Measurements from ENCODE around the gene EIF4A2. TPM values are rescaled to one million over a fixed set of nuclear protein-coding genes. Genes with fewer than 3 reads are reported as not detected.
"Not testable (repeated sequence)": the region's sequence is repeated elsewhere in the genome, so short reads cannot be mapped to it uniquely, and the experiment has no call there.

EIF4A2 gene
- total RNA-seq, 4 donors from 2014 or later = 172 to 363 (median 205) TPM

DNA sequence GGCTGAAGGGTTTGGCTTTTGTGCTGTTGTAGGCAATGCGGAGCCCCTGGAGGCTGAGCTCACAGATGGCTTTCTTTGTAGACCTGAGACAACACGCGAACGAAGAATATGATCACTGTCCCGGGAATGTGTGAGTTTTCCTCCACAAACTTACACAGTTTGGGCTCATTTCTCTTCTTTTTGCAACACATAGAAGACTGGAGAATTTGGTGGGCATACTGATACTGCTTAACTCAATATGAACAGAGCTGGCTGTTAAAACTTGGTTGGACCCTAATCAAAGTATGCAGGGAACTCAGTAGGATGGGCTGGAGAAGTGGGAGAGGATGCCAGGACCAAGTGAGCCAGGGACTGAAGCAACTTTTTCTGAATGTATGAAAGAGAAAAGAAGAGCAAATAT, 35.1 kb downstream of the EIF4A2 start:
- no peak for TF ChIP-seq POLR2A (IDR thresholded peaks at IDR 0.05)
- TF ChIP-seq, protein P1, sequence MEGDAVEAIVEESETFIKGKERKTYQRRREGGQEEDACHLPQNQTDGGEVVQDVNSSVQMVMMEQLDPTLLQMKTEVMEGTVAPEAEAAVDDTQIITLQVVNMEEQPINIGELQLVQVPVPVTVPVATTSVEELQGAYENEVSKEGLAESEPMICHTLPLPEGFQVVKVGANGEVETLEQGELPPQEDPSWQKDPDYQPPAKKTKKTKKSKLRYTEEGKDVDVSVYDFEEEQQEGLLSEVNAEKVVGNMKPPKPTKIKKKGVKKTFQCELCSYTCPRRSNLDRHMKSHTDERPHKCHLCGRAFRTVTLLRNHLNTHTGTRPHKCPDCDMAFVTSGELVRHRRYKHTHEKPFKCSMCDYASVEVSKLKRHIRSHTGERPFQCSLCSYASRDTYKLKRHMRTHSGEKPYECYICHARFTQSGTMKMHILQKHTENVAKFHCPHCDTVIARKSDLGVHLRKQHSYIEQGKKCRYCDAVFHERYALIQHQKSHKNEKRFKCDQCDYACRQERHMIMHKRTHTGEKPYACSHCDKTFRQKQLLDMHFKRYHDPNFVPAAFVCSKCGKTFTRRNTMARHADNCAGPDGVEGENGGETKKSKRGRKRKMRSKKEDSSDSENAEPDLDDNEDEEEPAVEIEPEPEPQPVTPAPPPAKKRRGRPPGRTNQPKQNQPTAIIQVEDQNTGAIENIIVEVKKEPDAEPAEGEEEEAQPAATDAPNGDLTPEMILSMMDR (IDR thresholded peaks at IDR 0.05) = no peak
- whole genome bisulfite sequencing, 2 donors = 88 to 89% methylated on average over 5 of the region's 5 CpGs
- intact Hi-C loops (cut with DNase I) = loop anchor here (5.0 kb wide), 1 partner anchor 206 kb away; the partner anchor contains the start of gene AHSG
- no peak for DNase-seq
- no peaks in the 10 kb centered on the region for H3K36me3 ChIP-seq
- no peak overlapping the region for H3K27ac ChIP-seq
- H3K27me3 ChIP-seq = peaks cover 0 to 24% (median 0%) of the 10 kb centered on the region in 4 donors
- H3K4me1 ChIP-seq = no peaks in the 10 kb centered on the region
- H3K4me3 ChIP-seq = no peak overlapping the region
- H3K9me3 ChIP-seq = no peaks in the 10 kb centered on the region

DNA sequence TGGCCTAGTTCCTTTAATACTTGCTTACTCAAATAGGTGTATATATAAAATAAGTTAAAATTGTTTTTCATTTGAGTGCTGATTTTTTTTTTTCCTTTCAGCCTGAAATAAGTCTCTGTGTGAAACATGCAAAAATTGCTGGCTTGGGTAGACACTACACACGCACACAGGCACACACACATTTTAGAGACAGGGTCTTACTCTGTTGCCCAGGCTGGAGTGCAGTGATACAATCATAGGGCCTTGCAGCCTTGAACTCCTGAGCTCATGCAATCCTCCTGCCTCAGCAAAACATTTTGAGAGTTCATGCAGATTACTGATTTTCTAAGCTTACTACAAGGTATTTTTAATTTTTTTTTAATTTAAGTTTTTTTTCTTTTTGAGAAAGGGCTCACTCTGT, 35.6 kb downstream of the EIF4A2 start:
- H3K27me3 ChIP-seq = peaks cover 0 to 22% (median 0%) of the 10 kb centered on the region in 4 donors
- WGBS, 2 donors = 63 to 82% methylated on average over 1 of the region's 1 CpG
- no peaks in the 10 kb centered on the region for H3K36me3 ChIP-seq
- intact Hi-C loops (cut with DNase I) = loop anchor here (5.0 kb wide), 1 partner anchor 207 kb away; the partner anchor contains the start of gene AHSG
- no peak overlapping the region for H3K27ac ChIP-seq
- TF ChIP-seq, protein P1 (IDR thresholded peaks at IDR 0.05) = no peak
- no peak for TF ChIP-seq POLR2A (IDR thresholded peaks at IDR 0.05)
- no peak overlapping the region for H3K4me3 ChIP-seq
- H3K4me1 ChIP-seq = no peaks in the 10 kb centered on the region
- no peak for DNase-seq
- no peaks in the 10 kb centered on the region for H3K9me3 ChIP-seq

- Histone ChIP-seq H3K27ac (no peak overlapping the region), H3K4me1 (peaks cover 6 to 19% (median 16%) of the 10 kb centered on the region in 3 donors), H3K27me3 (peaks cover 0 to 40% (median 14%) of the 10 kb centered on the region in 4 donors), H3K36me3 (no peaks in the 10 kb centered on the region), H3K4me3 (no peak overlapping the region), H3K9me3 (no peaks in the 10 kb centered on the region)
- no peak for DNase-seq
- intact Hi-C loops (cut with DNase I) = no loop called here
- TF ChIP-seq, protein P1 (IDR thresholded peaks at IDR 0.05) = peak; percentile 51 to 68 (median 60)
- no peak for TF ChIP-seq POLR2A (IDR thresholded peaks at IDR 0.05)
- 26 to 32% methylated on average over 8 to 9 of the region's 11 CpGs for WGBS, 2 donors
Measured at GRCh38 chr3:186821429-186822387, 38.3 kb downstream of the EIF4A2 start.

- Histone ChIP-seq H3K27me3 (peaks cover 0 to 44% (median 14%) of the 10 kb centered on the region in 4 donors), H3K4me1 (peaks cover 7 to 25% (median 17%) of the 10 kb centered on the region in 3 donors)
- H3K4me3 ChIP-seq; H3K9me3 ChIP-seq; H3K36me3 ChIP-seq; H3K27ac ChIP-seq; intact Hi-C loops (cut with DNase I); DNase-seq: not testable (repeated sequence)
- 32 to 60% methylated on average over 1 of the region's 1 CpG for WGBS, 2 donors
Measured at GRCh38 chr3:186822388-186822759, 39.0 kb downstream of the EIF4A2 start.

DNA sequence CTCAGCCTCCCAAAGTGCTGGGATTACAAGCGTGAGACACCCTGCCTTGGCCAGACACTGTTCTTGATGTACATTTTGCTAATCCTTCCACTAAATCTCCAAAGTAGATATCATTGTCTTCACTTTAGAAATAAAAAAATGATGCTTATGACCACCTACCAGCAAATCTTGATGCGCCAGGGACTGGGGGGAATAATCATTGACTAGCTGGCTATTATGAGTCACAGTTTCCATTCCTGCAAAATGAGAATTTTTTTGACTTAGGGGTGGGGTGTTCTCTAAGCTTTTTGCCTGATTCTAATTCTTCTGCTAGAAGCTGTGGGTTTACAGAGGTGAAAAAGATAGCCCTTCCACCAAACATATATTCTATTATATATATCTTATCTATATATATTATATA, 40.0 kb downstream of the EIF4A2 start:
- WGBS, 2 donors = 71 to 72% methylated on average over 2 of the region's 2 CpGs
- Histone ChIP-seq H3K4me1 (peaks cover 7 to 32% (median 17%) of the 10 kb centered on the region in 3 donors), H3K9me3 (no peaks in the 10 kb centered on the region), H3K27ac (no peak overlapping the region), H3K36me3 (no peaks in the 10 kb centered on the region), H3K4me3 (no peak overlapping the region), H3K27me3 (peaks cover 0 to 54% (median 19%) of the 10 kb centered on the region in 4 donors)
- intact Hi-C loops (cut with DNase I) = no loop called here
- no peak for DNase-seq
- TF ChIP-seq POLR2A (IDR thresholded peaks at IDR 0.05) = no peak
- TF ChIP-seq, protein P1 (IDR thresholded peaks at IDR 0.05) = no peak

Measured in esophagus squamous epithelium (tissue), 5 donors.